Neural cell (in vitro differentiated cells): ENCODE measurements around the gene SIL1. TPM values are rescaled to one million over a fixed set of nuclear protein-coding genes. Genes with fewer than 3 reads are reported as not detected.

Source experiments
- H2AFZ ChIP-seq: fragments of 200-600, 300-800 bp; sonication (generic), shearing (Covaris generic); 2 replicates; pipeline ENCODE4 v1.6.0; 2014; ENCODE audit warnings: low read depth, mild to moderate bottlenecking, antibody characterized with exemption, low read length, moderate library complexity
- H3F3A ChIP-seq: fragments of 200-600 bp; shearing (Covaris generic); 2 replicates; pipeline ENCODE4 v1.6.1; 2016; ENCODE audit warnings: mild to moderate bottlenecking, moderate library complexity, mixed read lengths, antibody characterized with exemption, low read length; ENCODE audit not compliant: insufficient read depth, poor library complexity, severe bottlenecking
- H3K27ac ChIP-seq: fragments of 200-600, 300-800 bp; sonication (generic), shearing (Covaris generic); 2 replicates; pipeline ENCODE4 v1.5.1; 2014; ENCODE audit warnings: mild to moderate bottlenecking, low read length, moderate library complexity
- H3K27me3 ChIP-seq: fragments of 300-800, 200-600 bp; sonication (generic), shearing (Covaris generic); 2 replicates; pipeline ENCODE4 v1.6.0; 2014; ENCODE audit warnings: mild to moderate bottlenecking, low read depth, low read length, moderate library complexity; ENCODE audit not compliant: insufficient read depth
- H3K36me3 ChIP-seq: fragments of 300-800, 200-600 bp; sonication (generic), shearing (Covaris generic); 2 replicates; pipeline ENCODE4 v1.5.1; 2014; ENCODE audit warnings: mild to moderate bottlenecking, antibody characterized with exemption, low read length, moderate library complexity; ENCODE audit not compliant: insufficient read depth
- H3K4me2 ChIP-seq: fragments of 300-800, 200-600 bp; sonication (generic), shearing (Covaris generic); 2 replicates; pipeline ENCODE4 v1.6.0; 2014; ENCODE audit warnings: mild to moderate bottlenecking, low read length
- H3K4me3 ChIP-seq: fragments of 300-800, 200-600 bp; sonication (generic), shearing (Covaris generic); 2 replicates; pipeline ENCODE4 v1.5.1; 2014; ENCODE audit warnings: mild to moderate bottlenecking, low read length, moderate library complexity
- H3K79me2 ChIP-seq: fragments of 200-600 bp; shearing (Covaris generic); replicated peaks from 2 replicates; pipeline ENCODE4 v1.6.0; 2014; ENCODE audit warnings: mild to moderate bottlenecking, low read length, moderate library complexity; ENCODE audit not compliant: insufficient read depth
- H3K9ac ChIP-seq: fragments of 300-800, 200-600 bp; sonication (generic), shearing (Covaris generic); 2 replicates; pipeline ENCODE4 v1.6.1; 2016; ENCODE audit warnings: mild to moderate bottlenecking, low read length, mixed read lengths
- H3K9me2 ChIP-seq: fragments of 200-600 bp; shearing (Covaris generic); 2 replicates; pipeline ENCODE4 v1.6.1; 2016; ENCODE audit warnings: mild to moderate bottlenecking, low read length, mixed read lengths; ENCODE audit not compliant: insufficient read depth
- H3K9me3 ChIP-seq: fragments of 200-600, 300-800 bp; sonication (generic), shearing (Covaris generic); 2 replicates; pipeline ENCODE4 v1.6.1; 2016; ENCODE audit warnings: mild to moderate bottlenecking, mixed run types, low read length, moderate library complexity, mixed read lengths
- H4K20me1 ChIP-seq: fragments of 200-600 bp; shearing (Covaris generic); 2 replicates; pipeline ENCODE4 v1.6.1; 2016; ENCODE audit warnings: mild to moderate bottlenecking, mixed run types; ENCODE audit not compliant: insufficient read depth
- EP300 ChIP-seq: fragments of 450-650 bp; conservative IDR thresholded peaks from 2 replicates; pipeline ENCODE4 v1.6.1; 2014; ENCODE audit warnings: antibody characterized with exemption, mild to moderate bottlenecking, moderate library complexity; ENCODE audit not compliant: poor library complexity, severe bottlenecking
- EZH2 ChIP-seq: fragments of 200-600, 300-800 bp; shearing (Covaris generic), sonication (generic); IDR thresholded peaks from 2 replicates; pipeline ENCODE4 v1.6.1; 2014; ENCODE audit warnings: antibody characterized with exemption, low read length, borderline replicate concordance, mild to moderate bottlenecking; ENCODE audit not compliant: insufficient read depth, poor library complexity, severe bottlenecking
- MXI1 ChIP-seq: fragments of 450-650 bp; conservative IDR thresholded peaks from 2 replicates; pipeline ENCODE4 v1.6.1; 2014; ENCODE audit warnings: antibody characterized with exemption, mild to moderate bottlenecking; ENCODE audit not compliant: poor library complexity, severe bottlenecking
- POLR2AphosphoS5 ChIP-seq: IDR thresholded peaks from 2 replicates; pipeline ENCODE4 v1.6.1; 2012
- RAD21 ChIP-seq: fragments of 450-650 bp; conservative IDR thresholded peaks from 2 replicates; pipeline ENCODE4 v1.6.1; 2014; ENCODE audit warnings: antibody characterized with exemption, mild to moderate bottlenecking, moderate library complexity
- SMC3 ChIP-seq: fragments of 450-650 bp; conservative IDR thresholded peaks from 2 replicates; pipeline ENCODE4 v1.6.1; 2014; ENCODE audit warnings: antibody characterized with exemption, mild to moderate bottlenecking, moderate library complexity; ENCODE audit not compliant: poor library complexity
- TAF1 ChIP-seq: IDR thresholded peaks from 2 replicates; pipeline ENCODE4 v1.6.1; 2012; ENCODE audit warnings: low read depth
- polyA plus RNA-seq: library from polyadenylated mRNA; depleted of rRNA; stranded (reverse); fragments of >200 nt; gene quantifications from 2 replicates; pipeline ENCODE4 v1.2.3, GENCODE V29; 2014
- TF ChIP-seq, protein P1 (sequence below): fragments of 450-650 bp; IDR thresholded peaks from 2 replicates; pipeline ENCODE4 v1.5.1; 2014; ENCODE audit warnings: antibody characterized with exemption, mild to moderate bottlenecking, moderate library complexity; ENCODE audit not compliant: poor library complexity, severe bottlenecking
- TF ChIP-seq, protein P2 (sequence below): IDR thresholded peaks from 2 replicates; pipeline ENCODE4 v1.6.1; 2012; ENCODE audit warnings: borderline replicate concordance

The SIL1 gene
- polyA plus RNA-seq, 1 donor from 2014 or later, result 4.7 TPM

DNA sequence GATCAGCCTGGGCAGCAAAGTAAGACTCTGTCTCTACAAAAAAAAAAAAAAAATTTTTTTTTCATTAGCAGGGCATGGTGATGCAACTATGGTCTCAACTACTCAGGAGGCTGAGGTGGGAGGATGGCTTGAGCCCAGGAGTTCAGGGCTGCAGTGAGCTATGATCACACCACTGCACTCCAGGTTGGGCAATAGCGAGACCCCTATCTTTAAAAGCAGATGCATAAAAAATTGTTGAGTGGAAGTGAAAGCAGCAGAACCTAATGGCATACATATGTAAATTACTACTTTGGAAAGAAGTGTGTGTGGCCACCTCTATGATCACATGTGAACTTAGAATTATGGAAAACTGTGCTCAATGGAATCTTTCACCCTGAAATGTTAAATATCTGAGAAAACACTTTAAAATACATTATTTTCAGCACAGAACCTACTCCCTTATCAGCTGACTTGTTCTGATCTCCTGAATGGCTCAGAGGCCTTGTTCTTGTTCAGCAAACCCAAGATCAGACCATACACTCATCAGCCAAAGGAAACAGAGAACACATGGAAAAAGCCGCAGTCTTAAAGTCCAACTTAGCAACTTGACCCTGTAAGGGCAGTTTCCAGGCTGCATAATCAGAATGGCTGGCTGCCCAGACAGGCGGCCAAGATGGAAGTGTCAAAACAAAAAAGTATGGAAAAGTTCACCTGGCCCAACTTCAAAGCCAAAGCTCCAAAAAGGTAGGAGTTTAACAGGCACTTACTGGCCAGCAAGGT, 56.5 kb downstream of the SIL1 start:
- H3K4me2 ChIP-seq, result no peak overlapping the region

DNA sequence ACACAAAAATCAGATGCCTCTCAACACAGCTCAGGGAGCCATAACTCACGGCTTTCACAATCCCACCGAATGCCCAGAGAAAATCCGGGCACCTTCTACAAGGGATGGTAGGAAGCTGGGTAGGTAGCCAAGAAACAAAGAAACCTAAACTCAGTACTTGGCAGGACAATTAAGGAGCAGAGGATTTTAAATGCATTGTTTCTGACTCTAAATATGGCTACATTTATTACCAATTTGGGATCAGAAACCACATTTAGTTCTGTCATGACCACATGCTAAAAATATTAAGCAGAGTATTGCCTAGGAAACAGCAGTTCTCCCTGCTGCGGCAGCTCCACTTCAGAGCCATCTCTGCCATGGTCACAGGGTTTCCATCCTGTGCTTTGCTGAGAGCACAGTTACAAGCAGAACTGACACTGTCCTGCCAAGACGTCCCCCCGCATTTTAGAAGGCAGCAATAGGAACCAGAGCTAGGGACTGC, 57.5 kb downstream of the SIL1 start:
- no peak for TF ChIP-seq MXI1
- TF ChIP-seq, protein P1, sequence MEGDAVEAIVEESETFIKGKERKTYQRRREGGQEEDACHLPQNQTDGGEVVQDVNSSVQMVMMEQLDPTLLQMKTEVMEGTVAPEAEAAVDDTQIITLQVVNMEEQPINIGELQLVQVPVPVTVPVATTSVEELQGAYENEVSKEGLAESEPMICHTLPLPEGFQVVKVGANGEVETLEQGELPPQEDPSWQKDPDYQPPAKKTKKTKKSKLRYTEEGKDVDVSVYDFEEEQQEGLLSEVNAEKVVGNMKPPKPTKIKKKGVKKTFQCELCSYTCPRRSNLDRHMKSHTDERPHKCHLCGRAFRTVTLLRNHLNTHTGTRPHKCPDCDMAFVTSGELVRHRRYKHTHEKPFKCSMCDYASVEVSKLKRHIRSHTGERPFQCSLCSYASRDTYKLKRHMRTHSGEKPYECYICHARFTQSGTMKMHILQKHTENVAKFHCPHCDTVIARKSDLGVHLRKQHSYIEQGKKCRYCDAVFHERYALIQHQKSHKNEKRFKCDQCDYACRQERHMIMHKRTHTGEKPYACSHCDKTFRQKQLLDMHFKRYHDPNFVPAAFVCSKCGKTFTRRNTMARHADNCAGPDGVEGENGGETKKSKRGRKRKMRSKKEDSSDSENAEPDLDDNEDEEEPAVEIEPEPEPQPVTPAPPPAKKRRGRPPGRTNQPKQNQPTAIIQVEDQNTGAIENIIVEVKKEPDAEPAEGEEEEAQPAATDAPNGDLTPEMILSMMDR, result no peak
- no peak for TF ChIP-seq TAF1
- no peak for TF ChIP-seq EZH2
- no peak for TF ChIP-seq EP300
- TF ChIP-seq RAD21, result no peak
- no peak for TF ChIP-seq SMC3
- TF ChIP-seq, protein P2, sequence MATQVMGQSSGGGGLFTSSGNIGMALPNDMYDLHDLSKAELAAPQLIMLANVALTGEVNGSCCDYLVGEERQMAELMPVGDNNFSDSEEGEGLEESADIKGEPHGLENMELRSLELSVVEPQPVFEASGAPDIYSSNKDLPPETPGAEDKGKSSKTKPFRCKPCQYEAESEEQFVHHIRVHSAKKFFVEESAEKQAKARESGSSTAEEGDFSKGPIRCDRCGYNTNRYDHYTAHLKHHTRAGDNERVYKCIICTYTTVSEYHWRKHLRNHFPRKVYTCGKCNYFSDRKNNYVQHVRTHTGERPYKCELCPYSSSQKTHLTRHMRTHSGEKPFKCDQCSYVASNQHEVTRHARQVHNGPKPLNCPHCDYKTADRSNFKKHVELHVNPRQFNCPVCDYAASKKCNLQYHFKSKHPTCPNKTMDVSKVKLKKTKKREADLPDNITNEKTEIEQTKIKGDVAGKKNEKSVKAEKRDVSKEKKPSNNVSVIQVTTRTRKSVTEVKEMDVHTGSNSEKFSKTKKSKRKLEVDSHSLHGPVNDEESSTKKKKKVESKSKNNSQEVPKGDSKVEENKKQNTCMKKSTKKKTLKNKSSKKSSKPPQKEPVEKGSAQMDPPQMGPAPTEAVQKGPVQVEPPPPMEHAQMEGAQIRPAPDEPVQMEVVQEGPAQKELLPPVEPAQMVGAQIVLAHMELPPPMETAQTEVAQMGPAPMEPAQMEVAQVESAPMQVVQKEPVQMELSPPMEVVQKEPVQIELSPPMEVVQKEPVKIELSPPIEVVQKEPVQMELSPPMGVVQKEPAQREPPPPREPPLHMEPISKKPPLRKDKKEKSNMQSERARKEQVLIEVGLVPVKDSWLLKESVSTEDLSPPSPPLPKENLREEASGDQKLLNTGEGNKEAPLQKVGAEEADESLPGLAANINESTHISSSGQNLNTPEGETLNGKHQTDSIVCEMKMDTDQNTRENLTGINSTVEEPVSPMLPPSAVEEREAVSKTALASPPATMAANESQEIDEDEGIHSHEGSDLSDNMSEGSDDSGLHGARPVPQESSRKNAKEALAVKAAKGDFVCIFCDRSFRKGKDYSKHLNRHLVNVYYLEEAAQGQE, result no peak
- TF ChIP-seq POLR2AphosphoS5, result no peak
- H3K9ac ChIP-seq, result no peak overlapping the region
- H3K4me3 ChIP-seq, result no peak overlapping the region
- no peaks in the 10 kb centered on the region for H3K9me2 ChIP-seq
- H3K4me2 ChIP-seq, result no peak overlapping the region
- no peak overlapping the region for H2AFZ ChIP-seq
- H3K79me2 ChIP-seq, result no peaks in the 10 kb centered on the region
- H3K36me3 ChIP-seq, result no peaks in the 10 kb centered on the region
- H4K20me1 ChIP-seq, result no peaks in the 10 kb centered on the region
- H3F3A ChIP-seq, result no peaks in the 10 kb centered on the region
- no peak overlapping the region for H3K27ac ChIP-seq
- no peaks in the 10 kb centered on the region for H3K27me3 ChIP-seq
- no peaks in the 10 kb centered on the region for H3K9me3 ChIP-seq

More for the DNA sequence above, 56.5 kb downstream of the SIL1 start:
- Histone ChIP-seq H3K9me2 (no peaks in the 10 kb centered on the region), H3K27ac (no peak overlapping the region), H3K9me3 (no peaks in the 10 kb centered on the region), H3K9ac (no peak overlapping the region), H3K27me3 (no peaks in the 10 kb centered on the region), H3F3A (no peaks in the 10 kb centered on the region), H3K79me2 (no peaks in the 10 kb centered on the region), H3K4me3 (no peak overlapping the region), H3K36me3 (no peaks in the 10 kb centered on the region), H4K20me1 (no peaks in the 10 kb centered on the region), H2AFZ (no peak overlapping the region)
- TF ChIP-seq, protein P2, result no peak
- no peak for TF ChIP-seq EZH2
- no peak for TF ChIP-seq RAD21
- no peak for TF ChIP-seq MXI1
- TF ChIP-seq, protein P1, result no peak
- TF ChIP-seq EP300, result no peak
- TF ChIP-seq SMC3, result no peak
- no peak for TF ChIP-seq POLR2AphosphoS5
- TF ChIP-seq TAF1, result no peak
